Nephron (organoid): Measurements from ENCODE around the gene URB2.

ENCODE experiments used
- H3K27ac Mint-ChIP-seq, 3 experiments: 2 replicates each; pipeline ENCODE4 v1.8.0; 2020; ENCODE audit warnings: mixed read lengths in 3 of 3, mild to moderate bottlenecking in 2 of 3, moderate library complexity in 1 of 3
- H3K27me3 Mint-ChIP-seq: 2 replicates; pipeline ENCODE4 v1.8.0; 2021; ENCODE audit warnings: low read depth, mild to moderate bottlenecking, moderate library complexity, mixed read lengths
- H3K36me3 Mint-ChIP-seq: 2 replicates; pipeline ENCODE4 v1.8.0; 2020; ENCODE audit warnings: low read depth, mixed read lengths
- H3K4me1 Mint-ChIP-seq: 2 replicates; pipeline ENCODE4 v1.8.0; 2020; ENCODE audit warnings: mixed read lengths
- H3K4me3 Mint-ChIP-seq, 3 experiments: 2 replicates each; pipeline ENCODE4 v1.8.0; 2020; ENCODE audit warnings: mild to moderate bottlenecking in 3 of 3, mixed read lengths in 3 of 3, moderate library complexity in 2 of 3
- H3K9me3 Mint-ChIP-seq: 2 replicates; pipeline ENCODE4 v1.8.0; 2020; ENCODE audit warnings: mixed read lengths
- TF ChIP-seq, protein P1 (sequence below), 3 experiments: fragments of 200-600 bp; sonication (generic); IDR thresholded peaks; one replicate each; pipeline ENCODE4 v1.5.0; 2021; ENCODE audit warnings: antibody characterized with exemption in 3 of 3; ENCODE audit not compliant: unreplicated experiment in 3 of 3

The URB2 gene

DNA sequence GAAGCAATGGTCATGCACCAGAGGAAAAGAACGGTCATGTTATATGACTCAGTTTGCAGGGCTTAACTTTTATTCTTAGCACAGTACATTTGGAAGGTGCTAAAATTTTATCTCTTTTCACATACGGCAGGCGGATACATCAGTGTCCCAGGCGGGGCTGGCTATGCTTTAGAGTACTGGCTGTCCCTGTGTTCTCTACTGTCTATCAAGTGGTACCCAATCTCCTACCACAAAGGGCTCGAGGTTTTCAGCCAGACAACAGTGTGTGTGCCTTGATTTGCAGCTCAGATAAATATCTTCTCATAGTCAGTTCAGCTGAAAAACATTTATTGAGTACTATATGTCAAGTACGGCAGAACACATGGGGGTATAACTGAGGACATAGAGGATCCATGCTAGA, 65.3 kb downstream of the URB2 start:
- TF ChIP-seq, protein P1, sequence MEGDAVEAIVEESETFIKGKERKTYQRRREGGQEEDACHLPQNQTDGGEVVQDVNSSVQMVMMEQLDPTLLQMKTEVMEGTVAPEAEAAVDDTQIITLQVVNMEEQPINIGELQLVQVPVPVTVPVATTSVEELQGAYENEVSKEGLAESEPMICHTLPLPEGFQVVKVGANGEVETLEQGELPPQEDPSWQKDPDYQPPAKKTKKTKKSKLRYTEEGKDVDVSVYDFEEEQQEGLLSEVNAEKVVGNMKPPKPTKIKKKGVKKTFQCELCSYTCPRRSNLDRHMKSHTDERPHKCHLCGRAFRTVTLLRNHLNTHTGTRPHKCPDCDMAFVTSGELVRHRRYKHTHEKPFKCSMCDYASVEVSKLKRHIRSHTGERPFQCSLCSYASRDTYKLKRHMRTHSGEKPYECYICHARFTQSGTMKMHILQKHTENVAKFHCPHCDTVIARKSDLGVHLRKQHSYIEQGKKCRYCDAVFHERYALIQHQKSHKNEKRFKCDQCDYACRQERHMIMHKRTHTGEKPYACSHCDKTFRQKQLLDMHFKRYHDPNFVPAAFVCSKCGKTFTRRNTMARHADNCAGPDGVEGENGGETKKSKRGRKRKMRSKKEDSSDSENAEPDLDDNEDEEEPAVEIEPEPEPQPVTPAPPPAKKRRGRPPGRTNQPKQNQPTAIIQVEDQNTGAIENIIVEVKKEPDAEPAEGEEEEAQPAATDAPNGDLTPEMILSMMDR (IDR thresholded peaks at IDR 0.05; ENCODE audit: unreplicated experiment in 3 of 3): no peak
- Mint-ChIP-seq H3K27ac (peak overlapping the region in 1 of 3 experiments; percentile 35), H3K4me1 (peaks cover 34% of the 10 kb centered on the region), H3K4me3 (no peak overlapping the region), H3K9me3 (peaks cover 3% of the 10 kb centered on the region), H3K27me3 (peaks cover 4% of the 10 kb centered on the region), H3K36me3 (no peaks in the 10 kb centered on the region)

DNA sequence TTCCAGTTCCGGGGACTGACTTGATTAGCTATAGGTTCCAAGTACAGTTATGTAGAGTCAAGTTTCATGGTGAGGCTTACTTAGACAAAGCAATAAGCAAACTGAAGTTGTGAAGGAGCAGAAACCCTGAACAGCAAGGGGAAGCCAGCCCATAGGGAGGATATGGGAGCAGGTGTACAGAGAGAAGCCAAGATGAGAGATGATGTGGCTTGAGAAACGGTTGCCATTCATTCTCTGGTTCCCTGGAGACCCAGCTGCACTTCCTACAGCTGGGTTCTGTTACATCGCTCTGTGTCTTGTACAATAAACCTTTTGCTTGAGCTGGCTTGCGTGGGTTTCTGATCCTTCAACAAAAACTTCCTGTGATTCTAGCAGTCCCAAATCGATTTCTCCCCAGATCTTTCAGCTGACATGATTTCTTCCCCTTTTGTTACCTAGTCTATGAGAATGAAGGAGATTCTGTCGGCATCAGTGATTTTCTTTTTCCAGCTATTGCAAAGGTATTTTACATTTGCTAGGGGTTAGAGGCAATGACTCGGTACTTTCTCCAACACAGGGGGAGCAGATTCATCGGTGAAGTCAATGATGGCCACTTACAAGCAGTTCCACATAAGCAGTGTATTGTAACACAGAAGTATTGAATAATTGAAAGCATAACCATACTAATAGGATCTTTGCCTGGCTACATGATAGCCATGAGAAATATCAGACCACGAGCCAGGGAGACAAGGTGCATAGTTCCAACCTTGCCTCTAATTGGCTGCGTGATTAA, 67.3 kb downstream of the URB2 start:
- peaks cover 4% of the 10 kb centered on the region for H3K27me3 Mint-ChIP-seq
- H3K4me1 Mint-ChIP-seq: peaks cover 38% of the 10 kb centered on the region
- no peaks in the 10 kb centered on the region for H3K9me3 Mint-ChIP-seq
- TF ChIP-seq, protein P1 (IDR thresholded peaks at IDR 0.05; ENCODE audit: unreplicated experiment in 3 of 3): no peak
- H3K36me3 Mint-ChIP-seq: no peaks in the 10 kb centered on the region
- peak overlapping the region; percentile 71 to 94 (median 94) for H3K27ac Mint-ChIP-seq
- peak overlapping the region in 1 of 3 experiments; percentile 3 for H3K4me3 Mint-ChIP-seq

DNA sequence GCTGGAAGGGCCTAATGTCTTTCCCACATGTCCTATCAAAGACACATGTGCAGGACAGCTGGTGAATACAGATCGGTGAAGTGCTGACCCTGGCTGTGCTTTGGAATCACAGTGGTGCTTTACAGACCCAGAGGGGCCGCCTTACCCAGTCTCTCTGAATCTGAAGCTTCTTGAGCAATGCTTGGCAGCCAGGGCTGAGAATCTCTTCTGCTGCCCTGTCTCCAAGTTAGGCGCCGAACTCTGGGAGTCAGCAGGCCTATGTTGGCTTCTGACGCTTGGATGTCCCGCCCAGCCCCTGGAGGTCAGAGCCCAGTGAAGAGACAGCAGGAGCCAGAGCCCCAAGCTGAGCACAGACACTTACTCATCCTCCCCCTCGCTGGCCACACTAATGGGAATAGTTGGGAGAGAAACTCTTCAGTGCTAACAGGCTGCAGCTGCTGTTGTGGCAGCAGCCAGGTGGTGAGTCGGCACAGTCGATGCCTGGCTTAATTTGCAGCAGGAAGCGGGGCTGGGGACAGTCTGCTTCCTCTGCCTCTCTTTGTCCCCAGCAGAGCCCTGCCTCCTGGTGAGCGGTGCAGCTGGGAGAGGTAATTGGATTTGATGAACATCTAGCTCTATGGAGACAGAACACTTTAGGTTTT, 68.1 kb downstream of the URB2 start:
- TF ChIP-seq, protein P1 (IDR thresholded peaks at IDR 0.05; ENCODE audit: unreplicated experiment in 3 of 3): no peak
- Mint-ChIP-seq H3K4me3 (peak overlapping the region; percentile 35 to 37 (median 37)), H3K36me3 (no peaks in the 10 kb centered on the region), H3K27me3 (peaks cover 4% of the 10 kb centered on the region), H3K27ac (peak overlapping the region; percentile 71 to 94 (median 94)), H3K9me3 (no peaks in the 10 kb centered on the region), H3K4me1 (peaks cover 38% of the 10 kb centered on the region)

DNA sequence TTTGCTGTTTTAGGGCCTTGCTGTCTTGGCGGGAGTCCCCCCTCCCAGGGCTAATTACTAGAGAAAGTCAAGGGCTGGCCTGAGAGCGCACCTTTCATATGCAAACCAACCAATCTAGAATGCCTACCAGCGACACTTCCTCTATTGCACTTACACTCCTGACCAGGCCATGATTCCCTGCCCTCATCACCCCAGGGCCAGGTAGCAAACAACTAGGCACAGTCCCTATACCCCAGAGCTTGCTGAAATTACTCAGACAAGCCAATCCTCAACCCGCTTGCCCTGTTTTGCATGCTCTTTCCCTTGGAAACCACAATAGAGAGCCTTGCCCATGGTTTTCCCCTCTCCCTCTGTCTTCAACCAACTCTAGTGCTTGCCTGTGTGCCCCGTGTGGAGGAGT, 70.3 kb downstream of the URB2 start:
- TF ChIP-seq, protein P1 (IDR thresholded peaks at IDR 0.05; ENCODE audit: unreplicated experiment in 3 of 3): no peak
- H3K27ac Mint-ChIP-seq: no peak overlapping the region

DNA sequence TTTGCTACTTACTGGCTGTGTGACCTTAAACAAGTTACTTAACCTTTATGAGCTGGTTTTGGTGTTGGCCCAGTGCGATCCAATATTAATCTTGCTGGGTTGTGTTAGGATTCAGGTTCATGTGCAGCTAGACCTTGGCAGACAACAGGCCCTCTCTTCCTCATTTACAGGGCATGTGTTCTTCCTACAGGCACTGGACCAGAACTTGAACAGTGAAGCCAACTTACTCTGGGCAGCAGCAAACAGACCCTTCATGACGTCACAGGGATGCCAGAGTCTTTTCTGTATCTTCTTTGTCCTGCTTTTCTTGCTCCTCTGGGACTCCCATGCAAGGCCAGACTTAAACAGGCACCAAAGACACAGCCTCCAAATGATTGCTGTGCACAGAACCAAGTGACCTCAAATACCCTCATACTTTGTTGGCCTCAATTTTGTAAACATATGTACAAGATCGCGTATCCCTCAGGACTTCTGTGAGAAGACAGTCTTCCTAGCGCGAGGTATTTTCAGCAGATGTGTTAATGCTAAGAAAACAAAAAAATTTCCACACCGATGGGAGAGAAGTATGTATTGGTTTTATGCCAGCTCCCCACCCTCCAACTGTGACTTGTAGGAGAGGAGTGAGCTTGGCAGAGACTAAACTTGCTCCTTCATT, 73.7 kb downstream of the URB2 start:
- H3K27me3 Mint-ChIP-seq: no peaks in the 10 kb centered on the region
- no peaks in the 10 kb centered on the region for H3K36me3 Mint-ChIP-seq
- H3K4me3 Mint-ChIP-seq: no peak overlapping the region
- TF ChIP-seq, protein P1 (IDR thresholded peaks at IDR 0.05; ENCODE audit: unreplicated experiment in 3 of 3): no peak
- peaks cover 14% of the 10 kb centered on the region for H3K4me1 Mint-ChIP-seq
- H3K27ac Mint-ChIP-seq: no peak overlapping the region
- peaks cover 3% of the 10 kb centered on the region for H3K9me3 Mint-ChIP-seq

More for the DNA sequence above, 70.3 kb downstream of the URB2 start:
- Mint-ChIP-seq H3K9me3 (no peaks in the 10 kb centered on the region), H3K36me3 (no peaks in the 10 kb centered on the region), H3K4me3 (no peak overlapping the region), H3K27me3 (peaks cover 4% of the 10 kb centered on the region), H3K4me1 (peaks cover 35% of the 10 kb centered on the region)
